Measurements from ENCODE around the gene ARMH1.
"Not testable (repeated sequence)": the region's sequence is repeated elsewhere in the genome, so short reads cannot be mapped to it uniquely, and the experiment has no call there.

Gene ARMH1

DNA sequence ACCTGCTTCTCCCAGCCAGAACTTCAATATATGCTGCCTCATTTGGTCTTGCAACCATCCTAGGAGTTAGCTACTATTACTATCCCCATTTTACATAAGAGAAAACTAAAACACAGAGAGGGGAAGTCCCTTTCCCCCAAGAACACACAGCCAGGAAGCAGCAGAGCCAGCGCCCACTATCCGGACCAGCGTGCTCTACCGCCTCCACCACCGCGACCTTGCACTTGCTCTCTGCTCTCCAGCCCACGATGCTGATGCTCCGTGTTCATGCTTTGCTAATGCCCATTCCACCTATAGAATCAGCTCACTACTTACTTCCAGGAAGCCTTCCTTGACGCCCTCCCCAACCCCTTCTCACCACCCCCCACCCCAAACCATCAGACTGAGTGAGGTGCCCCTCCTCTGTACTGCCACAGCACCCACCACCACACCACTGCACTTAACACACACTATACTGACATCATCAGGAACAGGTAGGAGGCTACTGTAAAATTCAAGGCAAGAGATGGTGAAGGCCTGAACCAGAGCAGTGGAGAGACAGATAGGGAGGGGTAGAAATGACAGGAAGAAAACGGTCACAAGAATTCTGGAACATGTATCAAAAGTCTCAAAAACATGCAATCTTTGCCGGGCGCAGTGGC lies 9.7 kb upstream of the ARMH1 start:
- DNase-seq, result no peak

DNA sequence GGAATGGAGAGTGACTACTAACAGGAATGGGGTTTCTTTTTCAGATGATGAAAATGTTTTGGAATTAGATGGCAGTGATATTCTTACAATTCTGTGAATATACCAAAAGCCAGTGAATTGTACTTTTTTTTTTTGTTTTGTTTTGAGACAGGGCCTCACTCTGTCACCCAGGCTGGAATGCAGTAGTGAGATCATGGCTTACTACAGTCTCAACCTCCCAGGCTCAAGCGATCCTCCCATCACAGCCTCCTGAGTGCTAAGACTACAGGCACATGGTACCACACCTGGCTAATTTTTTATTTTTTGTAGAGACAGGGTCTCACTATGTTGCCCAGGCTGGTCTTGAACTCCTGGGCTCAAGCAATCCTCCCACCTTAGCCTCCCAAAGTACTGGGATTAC lies 7.8 kb upstream of the ARMH1 start:
- DNase-seq, result not testable (repeated sequence)

DNA sequence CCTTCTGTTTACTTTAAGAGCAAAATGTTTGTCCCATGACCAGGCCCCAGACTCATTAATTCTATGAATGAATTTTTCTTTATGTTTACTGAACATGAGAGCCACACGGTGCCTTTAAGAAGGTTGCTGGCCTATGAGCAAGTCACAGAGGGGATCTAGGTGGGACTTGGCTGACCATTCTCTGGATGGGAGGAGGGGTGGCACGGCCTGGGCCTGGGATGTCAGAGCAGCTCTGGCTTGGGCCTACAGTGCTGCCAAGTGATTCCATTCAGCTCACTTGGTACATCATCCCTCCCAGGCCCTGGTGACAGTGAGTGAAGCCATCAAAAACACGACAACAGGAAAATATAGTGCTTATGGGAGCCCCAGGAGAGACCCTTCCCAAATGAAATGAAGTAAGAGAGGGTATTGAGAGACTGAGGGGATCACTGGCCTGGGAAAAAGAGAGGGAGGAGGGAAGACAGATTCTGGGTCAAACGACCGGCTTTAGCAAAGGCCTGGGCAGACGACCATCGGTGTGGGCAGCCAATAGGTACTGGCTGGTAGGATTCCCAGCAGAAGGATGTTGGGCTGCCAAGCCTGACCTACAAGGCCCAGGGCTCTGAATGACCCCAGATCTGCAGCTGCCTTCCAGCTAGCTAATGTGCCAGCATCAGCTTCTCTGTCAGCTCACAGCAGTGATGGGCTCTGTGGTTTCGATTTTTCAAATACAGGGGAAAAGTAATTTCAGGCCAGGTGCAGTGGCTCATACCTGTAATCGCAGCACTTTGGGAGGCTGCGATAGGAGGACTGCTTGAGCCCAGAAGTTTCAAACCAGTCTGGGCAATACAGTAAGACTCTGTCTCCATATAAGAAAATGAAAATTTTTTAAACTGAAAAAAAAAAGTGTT lies 3.5 kb upstream of the ARMH1 start:
- peak in 11 of 56 donors; percentile 11 to 27 (median 17) for DNase-seq

DNA sequence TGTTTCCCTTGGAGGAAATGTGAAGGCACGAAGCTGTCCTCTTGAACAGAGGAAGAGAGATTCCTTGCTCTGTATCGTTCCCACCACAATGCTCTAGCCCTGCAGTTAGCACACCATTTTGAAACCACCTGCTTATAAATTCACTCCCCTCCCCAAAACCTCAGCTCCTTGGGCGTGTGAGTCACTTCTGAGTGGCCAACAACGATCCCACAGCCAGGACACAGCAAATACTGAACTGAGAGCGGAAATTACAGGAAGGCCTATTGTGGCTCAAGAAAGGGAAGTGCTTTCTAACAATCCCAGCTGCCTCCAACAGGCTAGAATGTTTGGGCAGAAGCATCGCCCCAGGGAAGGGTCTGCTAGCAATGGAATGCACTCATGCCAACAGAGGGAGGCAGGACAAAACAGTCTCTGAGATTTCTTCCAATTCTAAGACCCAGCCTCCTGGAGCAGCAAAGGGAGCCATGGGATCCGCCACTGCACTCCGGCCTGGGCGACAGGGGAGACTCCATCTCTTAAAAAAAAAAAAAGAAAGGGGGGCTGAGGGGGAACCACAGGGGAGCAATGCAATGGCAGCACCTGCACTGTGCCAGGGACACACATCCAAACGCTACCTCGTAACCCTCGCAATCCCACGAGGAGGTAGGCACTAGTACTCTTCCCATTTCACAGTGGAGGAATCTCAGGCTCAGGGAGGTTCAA lies 2.1 kb upstream of the ARMH1 start:
- peak in 8 of 56 donors; percentile 9 to 30 (median 20) for DNase-seq

DNA sequence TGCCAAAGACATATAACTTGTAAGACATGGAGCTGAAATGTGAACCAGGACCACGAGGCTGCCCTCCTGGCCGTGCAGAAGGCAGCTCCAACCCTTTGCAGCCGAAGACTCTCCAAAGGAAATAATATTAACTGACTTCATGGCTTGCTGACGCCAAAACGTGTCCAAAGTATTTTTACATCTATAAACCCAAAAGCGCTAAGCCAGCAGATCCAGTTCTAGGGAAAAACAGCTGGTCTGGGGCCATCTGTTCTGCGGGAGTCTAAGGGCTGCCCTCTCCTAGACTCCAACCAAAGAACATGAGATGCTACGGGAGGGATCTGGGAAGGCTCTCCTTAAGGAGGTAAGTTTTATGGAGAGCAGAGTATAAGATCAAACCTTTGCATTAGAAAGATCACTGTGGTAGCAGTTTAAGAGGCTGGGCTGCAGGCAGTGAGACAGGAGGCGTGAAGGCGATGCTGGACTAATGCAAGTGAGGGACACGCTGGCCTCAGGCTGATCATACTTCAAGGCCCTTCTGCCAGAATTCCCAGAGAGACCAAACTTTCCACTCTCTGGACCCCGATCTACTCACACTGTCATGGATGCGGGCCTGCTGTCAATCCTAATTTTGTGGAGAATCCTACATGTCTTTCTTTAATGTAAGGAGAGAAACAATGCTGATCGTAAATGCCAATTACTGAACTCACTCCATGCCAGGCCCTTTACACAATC lies 1.4 kb upstream of the ARMH1 start:
- DNase-seq, result peak in 1 of 56 donors; percentile 16

DNA sequence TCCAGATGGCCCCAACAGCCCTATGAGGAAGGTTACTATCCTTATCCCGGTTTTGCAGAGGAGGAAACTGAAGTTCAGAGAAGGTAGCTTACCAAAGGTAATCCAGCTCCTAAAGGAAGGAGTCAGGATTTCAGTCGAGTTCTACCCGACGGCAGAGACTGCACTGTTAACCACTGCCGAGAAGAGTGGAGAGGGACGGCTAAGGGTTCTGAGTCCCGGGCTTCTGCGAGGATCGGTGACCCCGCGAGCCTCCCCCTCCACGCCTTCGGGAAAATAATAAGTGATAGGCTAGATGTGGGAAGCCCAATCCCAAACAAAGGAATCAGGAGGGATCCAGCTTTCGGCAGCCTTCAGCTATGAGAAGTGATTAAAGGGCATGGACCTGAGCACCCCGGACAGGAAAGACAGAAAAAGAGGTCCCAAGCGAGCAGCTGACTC lies 820 bp upstream of the ARMH1 start:
- no peak for DNase-seq

DNA sequence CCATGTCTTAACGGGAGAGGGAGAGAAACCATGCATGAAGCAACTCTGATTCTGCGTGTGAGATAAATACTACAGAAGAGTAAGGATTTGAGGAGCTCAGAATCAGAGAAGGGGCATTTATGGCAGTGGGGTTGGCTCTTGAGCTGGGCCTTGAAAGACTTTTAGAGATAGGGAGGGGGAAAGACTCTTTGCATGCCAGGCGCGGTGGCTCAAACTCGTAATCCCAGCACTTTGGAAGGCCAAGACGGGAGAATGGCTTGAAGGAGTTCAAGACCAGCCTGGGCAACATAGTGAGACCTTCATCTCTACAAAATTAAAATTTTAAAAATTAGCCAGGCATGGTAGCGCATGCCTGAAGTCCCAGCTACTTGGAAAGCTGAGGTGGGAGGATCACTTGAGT lies 672 bp downstream of the ARMH1 start:
- DNase-seq, result no peak

DNA sequence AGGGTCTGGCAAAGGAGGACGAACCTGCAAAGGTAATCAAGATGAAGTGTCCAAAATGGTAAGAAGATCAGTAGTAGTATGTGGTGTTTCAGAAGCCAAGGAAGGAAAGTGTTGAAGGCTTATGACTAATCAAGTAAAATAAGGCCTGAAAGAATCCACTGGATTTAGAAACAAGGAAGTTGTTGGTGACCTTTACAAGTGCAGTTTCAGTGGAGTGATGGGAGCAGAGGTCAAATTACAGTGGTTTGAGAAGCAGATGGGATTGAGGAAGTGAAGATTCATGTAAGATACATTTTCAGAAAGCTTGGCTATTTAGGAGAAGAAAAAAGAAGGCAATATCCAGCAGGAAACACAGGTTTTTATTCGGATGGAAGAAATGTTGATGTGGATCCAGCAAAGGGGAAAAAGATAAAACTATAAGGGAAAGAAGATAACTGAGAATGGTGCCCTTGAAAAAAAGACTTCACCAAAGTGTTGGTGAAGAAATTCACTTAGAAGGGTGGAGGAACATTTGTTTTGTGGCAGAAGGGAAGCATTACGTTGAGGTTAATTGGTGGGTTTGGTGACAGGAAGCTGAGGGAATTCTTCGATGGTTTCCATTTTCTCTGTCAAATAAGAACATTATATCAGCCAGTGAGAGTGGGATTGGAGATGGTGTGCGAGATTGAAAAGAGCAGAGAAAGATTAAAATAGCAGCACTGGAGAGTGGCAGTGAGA lies 2.1 kb downstream of the ARMH1 start:
- no peak for DNase-seq

DNA sequence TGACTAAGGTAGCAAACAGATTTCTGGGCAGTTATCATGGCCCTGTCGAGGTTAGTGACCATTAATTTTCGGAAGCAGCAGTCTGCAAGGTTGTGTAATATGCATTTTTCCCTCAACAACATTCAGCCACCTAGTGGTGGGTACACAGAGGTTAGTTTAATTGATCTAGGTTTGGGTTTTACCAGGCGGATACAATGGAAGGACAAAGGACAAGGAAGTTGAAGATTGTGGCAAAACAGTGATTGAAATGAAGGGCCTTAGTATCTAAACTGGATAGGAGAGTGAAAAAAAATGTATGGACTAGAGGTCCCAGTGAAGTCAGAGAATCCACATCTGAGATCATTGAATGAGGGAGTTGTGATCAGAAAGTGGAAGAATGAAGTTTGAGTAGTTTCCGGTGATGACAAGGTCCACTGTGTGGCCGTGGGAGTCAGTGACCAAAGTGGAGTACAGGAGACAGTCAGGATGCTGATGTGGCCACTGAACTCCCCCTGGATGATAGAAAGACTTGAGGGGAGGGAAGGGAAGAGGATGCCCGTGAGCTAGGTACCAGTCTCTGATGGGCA lies 2.8 kb downstream of the ARMH1 start:
- peak in 1 of 56 donors; percentile 8 for DNase-seq

DNA sequence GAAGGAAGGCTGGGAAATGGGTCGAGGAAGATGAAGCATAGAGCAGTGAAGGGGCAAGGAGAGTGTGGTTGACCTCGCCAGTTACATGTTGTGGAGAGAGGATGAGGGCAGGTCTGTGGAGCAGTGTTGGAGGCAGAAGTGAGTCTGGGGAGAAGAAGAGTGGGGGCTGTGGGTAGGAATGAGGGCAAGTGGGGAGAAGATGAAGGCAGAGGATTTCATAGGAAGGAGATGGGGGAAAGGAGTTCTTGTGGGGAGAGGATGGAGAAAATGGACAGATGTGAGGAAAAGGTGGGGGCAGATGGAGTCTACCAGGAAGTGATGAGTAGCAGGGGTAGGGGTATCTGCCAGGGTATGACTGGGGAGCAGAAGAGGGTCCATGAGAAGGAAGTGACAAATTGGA lies 3.6 kb downstream of the ARMH1 start:
- DNase-seq, result no peak

DNA sequence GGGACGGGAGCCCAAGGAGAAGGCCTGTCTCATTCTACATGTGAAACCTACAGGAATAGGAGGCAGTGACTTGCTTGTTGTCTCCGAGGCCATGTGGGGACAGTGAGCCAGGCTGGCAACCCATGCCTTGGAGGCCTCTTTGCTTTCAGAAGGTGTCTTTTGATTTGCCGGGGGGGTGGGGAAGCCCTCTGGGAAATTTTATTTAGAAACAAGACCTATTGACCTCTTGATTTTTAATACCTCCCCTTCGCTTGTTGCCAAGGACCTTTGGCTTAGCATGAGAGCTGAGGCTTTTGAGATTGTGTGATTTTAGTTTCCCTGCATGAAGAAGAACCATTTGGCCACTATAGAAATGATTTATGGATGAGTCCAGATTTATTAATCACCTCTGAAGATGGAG lies 4.1 kb downstream of the ARMH1 start:
- DNase-seq, result no peak

DNA sequence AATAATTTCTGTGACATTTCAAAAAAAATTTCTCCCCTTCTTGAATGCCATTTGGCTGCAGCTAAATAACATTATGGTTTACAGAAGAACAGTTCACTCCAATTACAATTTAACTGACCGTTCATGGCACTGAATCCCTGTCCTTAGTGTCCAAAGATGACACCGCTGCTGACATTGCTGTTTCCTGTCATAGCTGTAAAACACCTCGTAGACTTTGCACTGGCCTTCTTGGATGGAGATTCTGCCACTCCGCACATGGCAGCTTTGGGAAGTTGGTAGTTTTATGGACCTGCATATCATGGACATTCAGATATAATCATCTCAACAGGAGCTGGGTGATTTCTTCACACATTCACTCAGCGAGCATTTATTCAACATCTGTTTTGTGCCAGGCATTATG lies 5.0 kb downstream of the ARMH1 start:
- no peak for DNase-seq

DNA sequence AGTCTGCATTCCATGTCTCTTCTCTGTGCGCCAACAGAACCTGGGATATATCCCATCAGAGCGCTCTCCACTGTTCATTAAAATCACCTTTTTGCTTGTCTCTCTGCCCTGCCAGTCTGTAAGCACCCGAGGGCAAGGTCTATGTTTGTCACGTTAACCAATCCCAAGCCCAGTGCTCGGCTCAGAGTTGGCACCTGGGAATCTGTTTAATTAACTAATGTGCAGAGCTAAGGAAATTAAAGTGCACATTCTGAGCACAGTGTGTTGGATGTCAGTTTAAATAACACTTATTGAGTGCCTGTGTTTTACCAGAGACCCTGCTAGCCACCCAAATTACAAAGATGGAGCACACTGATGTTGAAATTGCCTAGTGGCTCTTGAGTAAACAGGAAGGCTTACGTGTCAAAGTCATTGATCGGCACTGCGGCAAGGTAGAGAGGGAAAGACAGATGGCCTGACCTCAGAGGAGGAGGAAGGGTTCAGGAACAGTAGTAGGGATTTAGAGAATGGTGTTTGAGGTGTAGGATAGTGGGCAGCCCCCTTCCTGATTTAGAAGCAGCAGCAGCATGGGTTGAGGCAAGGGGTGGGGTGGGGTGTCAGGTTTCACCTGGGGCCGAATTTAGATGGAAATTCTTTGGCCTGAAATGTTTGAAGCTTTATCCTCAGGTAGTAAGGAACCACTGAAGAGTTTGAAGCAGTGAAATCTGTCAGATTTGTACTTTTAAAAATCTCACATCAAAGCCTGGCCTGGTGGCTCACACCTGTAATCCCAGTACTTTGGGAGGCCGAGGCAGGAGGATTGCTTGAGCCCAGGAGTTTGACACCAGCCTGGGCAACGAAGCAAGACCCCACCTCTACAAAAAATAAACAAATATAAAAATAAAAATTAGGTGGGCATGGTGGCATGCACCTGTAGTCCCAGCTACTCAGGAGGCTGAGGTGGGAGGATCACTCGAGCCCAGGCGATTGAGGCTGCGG lies 7.7 kb downstream of the ARMH1 start:
- DNase-seq, result no peak

DNA sequence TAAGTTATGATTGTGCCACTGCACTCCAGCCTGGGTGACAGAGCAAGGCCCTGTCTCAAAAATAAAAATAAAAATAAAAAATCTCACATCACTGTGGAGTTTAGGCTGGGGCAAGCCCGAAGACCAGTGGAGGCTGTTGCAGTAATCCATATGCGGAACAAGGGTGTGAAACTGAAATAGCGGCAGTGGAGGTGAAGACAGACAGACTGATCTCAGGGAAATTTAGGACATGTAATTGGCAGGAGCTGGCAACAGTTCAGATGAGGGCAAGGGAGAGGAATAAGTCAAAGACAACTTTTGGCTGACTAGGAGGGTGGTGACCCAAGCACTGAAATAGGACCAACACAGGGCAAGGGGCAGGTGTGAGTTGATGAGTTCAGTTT lies 8.4 kb downstream of the ARMH1 start:
- no peak for DNase-seq

DNA sequence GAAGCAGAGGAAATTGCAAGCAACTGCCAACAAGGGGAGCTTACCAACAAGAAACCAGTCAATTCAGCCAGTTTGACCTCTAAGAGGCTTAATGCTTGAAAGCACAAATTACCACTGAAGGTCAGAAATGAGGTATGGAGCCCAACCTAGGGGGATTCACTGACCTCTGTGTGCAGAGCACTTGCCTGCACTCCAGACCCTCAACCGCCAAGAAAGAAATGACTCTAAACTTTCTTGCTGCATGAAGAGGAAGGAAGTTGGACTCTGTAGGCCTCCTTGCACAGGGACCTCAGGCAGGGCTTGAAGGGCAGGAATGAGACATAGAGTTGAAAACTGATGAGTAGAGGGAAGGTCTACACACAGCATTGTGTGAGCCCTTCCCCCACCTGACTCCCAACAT lies 10.0 kb downstream of the ARMH1 start:
- no peak for DNase-seq

DNA sequence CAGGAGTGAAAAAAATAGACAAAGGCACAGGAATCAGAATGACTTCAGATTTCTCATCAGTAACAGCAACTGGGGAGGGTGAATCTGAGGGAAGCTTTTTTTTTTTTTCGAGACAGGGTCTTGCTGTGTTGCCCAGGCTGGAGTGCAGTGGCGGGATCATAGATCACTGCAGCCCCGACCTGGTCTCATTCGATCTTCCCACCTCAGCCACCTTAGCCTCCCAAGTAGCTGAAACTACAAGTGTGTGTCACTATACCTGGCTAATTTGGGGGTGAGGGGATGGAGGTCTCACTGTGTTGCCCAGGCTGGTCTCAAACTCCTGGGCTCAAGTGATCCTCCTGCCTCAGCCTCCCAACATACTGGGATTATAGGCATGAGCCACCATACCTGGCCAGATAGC lies 10.7 kb downstream of the ARMH1 start:
- DNase-seq, result no peak

DNA sequence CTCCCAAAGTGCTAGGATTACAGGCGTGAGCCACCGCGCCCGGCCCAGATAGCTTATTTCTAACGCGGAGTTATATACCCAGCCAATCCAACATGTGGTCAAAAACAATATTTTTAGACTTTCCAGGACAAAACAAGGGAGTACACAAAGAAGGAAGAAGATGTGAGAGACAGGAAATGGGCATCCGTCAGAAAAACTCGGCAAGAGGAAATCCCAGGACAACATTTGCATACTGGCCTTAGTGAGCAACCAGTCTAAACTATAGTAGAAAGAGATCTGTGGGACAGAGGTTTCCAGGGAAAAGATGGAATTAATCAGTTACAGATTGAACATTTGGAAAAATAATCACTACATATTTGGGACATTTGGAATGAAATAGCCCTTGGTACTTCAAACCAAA lies 11.4 kb downstream of the ARMH1 start:
- no peak for DNase-seq

DNA sequence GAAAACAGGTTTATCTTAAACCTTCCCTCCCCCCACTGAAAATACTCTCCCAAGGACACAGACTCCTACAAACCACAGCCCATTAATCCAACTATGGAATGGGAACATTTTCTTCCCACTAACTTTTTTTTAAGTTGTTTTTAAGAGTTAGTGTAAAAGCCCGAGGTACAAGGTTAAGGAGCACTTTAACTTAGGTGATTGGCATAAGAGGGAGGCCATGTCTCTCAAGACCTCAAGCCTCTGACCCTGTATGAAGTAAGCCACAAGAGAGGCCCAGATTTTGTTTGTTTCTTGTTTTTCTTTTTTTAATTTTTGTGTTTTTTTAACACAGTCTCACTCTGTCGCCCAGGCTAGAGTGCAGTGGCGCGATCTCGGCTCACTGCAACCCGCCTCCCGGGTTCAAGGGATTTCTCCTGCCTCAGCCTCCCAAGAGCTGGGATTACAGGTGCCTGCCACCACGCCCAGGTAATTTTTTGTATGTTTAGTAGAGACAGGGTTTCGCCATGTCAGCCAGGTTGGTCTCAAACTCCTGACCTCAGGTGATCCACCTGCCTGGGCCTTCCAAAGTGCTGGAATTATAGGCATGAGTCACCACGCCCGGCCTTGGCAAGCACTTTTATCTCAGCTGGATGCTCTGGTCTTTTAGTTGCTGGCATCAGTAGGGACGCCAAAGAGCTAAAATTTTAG lies 14.4 kb downstream of the ARMH1 start:
- no peak for DNase-seq

DNA sequence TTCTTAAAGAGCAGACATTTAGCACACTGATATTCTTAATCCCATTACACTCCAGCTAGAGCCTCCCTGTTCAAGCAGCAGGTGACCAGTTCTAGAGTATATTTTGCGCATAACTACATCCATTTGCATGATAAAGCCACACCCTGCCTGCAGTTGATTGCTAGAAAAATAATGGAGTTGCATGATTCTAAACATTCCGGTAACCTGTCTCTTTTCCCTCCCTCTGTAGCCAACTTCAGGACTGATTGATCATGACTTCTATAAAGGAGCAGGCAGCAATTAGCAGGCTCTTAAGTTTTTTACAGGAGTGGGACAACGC lies 14.9 kb downstream of the ARMH1 start:
- no peak for DNase-seq

All from nucleus accumbens (tissue), 56 donors.